Stimulated activated CD4-positive, alpha-beta T cell treated with anti-CD3 and anti-CD28 coated beads, Interleukin-15, amount 100 ng/mL, for 1 hour (primary cell): ENCODE data around the gene ARSG.
"Not testable (repeated sequence)": the region's sequence is repeated elsewhere in the genome, so short reads cannot be mapped to it uniquely, and the experiment has no call there.

Source experiments
- DNase-seq, 2 donors: peaks; one replicate each; pipeline ENCODE4 v3.0.0-alpha.2; 2020; ENCODE audit warnings: low read depth in 1 of 2, low spot score in 1 of 2

ARSG gene

DNA sequence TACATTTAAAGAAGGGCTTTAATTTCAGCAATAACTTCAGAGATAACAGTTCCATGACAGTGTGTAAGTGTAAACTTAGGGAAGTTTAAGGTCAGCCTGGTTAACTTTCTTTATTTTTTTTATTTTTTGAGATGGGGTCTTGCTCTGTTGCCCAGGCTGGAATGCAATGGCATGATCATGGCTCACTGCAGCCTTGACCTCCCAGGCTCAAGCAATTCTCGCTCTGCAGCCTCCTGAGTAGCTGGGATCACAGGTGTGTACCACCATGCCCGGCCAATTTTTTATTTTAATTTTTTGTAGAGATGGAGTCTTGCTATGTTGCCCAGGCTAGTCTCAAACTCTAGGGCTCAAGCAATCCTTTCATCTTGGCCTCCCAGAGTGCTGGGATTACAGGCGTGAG is 15.0 kb upstream of the ARSG start:
- not testable (repeated sequence) for DNase-seq

DNA sequence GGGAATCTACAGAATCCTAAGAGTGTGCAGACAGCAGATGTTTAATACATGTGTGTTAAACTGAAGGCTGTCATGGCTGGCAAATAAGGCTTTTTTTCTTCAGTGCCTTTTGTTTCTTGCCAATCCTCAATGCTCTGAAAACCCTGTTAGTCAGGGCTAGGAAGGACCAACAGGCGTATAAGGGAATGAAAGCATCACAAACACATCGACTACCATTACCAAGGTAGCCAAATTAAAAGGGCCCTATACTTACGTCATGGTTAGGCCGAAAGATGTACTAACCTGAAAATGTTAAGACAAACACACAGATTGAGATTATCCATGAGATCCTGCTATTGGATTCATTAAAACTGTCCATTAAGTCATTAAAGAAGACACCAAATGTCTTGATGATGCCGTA is 13.5 kb upstream of the ARSG start:
- no peak for DNase-seq

DNA sequence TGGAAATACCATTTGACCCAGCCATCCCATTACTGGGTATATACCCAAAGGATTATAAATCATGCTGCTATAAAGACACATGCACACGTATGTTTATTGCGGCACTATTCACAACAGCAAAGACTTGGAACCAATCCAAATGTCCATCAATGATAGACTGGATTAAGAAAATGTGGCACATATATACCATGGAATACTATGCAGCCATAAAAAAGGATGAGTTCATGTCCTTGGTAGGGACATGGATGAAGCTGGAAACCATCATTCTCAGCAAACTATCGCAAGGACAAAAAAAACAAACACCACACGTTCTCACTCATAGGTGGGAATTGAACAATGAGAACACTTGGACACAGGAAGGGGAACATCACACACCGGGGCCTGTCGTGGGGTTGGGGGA is 9.3 kb upstream of the ARSG start:
- DNase-seq, result not testable (repeated sequence)

DNA sequence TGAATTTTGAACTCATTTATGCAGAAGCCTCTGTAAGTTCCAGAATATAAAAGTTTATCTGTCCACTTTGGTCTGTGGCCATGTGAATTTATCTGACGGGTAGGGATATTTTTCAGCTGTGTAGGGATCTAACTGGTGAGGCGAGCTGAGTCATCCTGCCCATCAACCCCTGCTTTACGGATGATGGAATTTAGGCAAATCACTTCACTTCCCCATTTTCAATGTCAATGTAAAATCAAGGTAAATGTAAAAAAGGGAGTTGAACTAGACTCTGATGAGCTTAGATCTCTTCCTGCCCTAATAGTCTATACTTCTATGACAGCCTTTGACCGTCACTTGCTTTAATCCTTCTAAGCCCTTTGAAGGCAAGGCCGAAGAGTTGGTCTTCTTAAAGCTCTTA is 2.9 kb upstream of the ARSG start:
- no peak for DNase-seq

DNA sequence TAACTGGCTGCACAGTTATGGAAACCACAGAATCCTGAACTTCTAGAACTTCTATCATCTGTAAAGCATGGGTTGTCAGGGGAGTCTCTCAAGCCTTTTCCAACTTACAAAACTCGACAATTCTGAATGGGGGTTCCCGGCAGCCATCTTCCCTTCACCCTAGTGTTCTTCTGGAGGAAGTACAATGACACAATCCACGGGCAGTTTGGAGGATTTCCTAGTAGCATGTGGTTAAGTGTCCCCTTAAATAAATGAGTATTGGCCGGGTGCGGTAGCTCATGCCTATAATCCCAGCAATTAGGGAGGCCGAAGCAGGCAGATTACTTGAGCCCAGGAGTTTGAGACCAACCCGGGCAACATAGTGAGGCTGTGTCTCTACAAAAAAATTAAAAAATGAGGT is 2.5 kb upstream of the ARSG start:
- DNase-seq, result no peak

DNA sequence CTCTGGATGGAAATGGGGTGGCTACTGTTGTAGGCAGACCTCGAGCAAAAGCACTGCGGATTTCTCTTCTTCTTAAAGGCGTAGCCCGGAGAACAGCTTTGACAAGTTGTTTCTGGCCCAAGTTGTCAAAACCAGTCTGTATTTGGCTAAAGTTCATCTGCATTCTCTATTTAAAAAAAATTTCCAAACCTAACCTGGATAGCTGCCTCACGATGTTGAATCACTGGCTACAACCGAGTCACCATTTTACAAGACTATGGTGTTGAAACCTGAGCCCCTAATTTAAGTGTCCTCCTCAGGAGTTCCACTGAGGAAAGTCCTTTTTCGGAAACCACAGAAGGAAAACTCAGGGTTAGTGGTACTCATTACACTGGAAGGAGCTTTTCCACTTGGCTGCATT is 1.8 kb upstream of the ARSG start:
- no peak for DNase-seq

DNA sequence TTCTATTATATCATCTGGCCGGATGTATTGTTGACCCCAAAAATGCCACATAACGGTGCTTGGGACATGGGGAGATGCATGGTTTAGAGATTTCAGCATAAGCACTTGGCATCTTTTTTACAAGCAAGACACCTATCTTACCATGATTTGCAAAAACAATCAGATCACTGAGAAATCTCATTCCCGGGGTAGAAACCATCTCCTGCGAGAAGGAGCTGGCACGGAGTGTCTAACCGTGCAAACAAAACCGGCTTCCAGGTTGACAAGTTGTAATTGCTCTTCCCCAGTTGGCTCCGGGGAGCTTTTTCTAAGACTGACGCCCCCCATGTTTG is 1.4 kb upstream of the ARSG start:
- no peak for DNase-seq

DNA sequence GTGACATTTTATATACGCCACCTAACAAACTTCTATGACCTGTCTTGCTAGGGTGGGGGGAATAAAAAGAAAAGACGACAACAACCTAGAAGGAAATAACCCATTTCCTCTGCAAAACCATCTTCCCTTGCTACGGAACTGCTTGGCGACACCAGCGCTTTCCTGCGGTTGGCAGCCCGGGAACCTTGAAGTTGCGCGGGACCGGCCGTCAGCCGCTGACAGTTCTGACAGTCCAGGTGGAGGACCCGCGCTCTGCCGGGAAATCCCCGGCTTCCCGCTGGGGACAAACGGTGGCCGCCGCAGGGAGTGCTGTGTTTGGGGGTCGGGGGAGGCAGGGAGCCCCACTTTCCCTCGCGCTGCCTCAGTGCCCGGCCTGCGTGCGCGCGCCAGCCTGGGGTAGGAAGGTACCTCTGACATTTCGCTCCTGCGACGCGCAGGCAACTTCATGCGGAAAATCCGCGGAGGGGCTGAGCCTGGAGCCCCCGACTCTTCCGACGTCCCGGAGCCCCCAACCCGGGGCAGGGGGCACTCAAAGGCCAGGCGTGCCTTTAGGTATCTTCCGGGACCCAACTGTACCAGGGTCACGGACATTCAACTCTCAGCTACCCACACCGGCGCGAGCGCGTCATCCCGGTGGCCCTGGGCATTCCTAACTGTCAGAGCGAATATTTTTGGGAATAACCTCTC is 884 bp upstream of the ARSG start:
- peak; percentile 33 to 35 for DNase-seq

DNA sequence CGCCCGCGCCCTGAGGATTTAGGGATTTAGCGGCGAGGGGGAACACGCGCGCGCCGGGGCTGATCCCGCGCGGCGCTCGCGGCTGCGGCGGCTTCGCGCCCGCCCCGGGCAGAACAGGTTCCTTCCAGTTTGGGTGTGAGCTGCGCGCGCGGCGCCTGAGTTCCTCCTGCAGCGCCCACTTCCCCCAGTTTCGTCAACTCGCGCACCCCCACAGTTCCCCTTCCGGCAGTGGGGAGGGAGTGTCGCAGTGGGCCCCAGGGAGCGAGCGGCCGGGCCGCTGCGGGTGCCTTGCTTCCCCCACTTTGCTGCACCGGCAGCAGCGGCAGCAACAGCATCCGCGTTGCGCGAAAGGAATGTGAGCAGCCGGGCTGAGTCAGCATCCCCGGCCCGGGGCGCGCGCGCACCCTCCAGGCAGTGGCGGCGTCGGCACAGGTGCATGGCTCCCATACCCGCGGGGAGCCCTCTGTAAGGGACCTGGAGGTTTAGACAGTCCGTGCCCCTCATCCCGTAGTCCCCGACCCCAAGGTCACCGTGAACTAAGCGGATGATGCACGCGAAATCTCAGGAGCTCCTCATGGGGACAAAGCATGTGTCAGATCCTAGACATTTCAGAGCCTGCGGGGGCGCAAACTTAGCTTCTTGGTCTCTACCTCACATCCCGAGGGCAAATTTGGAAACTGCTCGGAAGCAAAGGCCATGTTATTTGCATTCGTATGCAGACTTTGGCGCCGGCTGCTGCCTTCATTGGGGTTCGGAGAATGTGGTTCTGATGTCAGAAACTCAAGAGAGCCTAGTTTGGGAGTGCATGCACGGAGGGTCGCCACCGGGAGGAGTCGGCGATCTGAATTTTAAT is 767 bp downstream of the ARSG start:
- DNase-seq, result peak; percentile 79 to 86

DNA sequence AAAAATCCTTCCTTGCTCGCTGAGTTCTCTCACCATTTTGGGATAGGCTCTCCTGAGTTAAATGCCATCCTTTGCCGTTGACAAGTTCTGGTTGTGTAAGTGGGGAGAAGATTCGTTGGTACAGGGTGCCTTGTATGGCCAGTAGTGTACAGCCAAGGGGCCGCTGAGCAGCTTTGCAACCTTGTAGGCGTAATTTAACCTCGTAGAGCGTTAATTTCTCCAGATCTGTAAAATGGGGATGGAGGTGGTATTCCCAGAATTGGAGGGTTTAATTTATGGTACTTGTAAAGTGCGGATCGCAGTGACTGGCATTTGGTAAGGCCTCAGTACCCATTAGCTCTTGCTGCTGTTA is 1.4 kb downstream of the ARSG start:
- no peak for DNase-seq

DNA sequence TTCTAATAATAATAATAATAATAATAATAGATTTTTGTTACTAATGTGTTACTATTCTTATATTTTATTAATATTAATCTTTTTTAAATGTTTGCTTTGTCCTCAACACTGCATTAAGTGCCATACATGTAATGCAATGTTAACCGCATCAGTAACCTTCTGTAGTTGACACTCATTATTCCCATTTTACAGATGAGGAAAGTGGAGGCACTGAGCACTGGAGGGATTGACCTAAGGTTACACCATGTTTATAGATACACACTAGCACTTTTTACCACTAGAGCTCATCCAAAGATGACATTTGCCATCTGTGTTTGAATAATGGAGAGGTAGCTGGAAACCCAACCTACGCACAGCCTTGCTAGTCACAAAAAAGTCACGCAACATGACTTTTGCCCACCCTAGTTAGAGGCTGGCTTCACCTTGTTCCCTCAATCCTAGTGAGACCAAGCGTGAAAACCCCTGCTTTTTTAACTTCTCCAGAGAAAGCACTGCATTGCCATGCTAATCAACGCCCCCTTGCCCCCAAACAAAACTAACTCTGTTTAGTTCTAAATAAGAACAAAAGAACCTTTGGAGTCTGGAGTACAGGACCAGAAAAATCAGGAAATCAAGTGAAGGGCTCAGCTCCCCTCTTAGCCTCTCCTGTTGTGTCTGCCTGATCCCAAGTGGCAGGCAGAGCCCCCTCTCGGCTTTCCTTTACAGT is 2.3 kb downstream of the ARSG start:
- DNase-seq, result no peak

DNA sequence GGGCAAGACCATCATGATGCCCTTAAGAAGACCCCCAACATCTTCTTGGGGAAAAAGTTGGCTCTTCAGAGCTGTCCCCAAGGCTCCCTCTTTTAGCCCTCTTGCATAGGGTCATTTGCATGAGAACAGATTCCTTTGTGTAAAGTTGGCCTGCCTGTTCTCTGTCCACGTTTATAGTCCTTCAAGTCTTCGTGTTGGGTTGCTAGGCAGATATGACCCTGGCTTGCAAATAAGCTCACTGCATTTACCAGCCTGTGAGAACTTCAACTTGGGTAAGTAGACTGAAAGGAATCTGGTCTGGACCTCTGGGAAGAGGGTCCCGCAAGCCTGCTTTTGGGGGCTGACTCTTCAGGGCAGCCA is 2.9 kb downstream of the ARSG start:
- no peak for DNase-seq

DNA sequence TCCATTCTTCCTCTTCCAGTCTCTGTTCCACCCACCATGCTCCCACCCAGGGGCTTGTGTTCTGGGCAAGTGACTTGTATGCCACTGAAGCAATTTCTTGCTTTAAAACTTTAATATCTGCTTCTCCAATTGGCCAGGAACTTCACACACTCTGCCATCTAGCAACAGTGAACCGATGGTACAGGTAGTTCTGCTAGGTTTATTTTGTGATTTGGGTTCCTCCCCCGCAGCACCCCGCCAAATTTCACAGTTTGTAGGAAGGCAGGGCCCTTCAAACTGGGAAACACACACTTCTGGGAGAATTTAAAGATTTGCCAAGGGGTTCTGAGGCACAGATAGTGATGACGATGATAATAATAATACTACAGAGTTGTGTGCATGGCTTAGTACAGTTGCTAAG is 3.3 kb downstream of the ARSG start:
- DNase-seq, result no peak

DNA sequence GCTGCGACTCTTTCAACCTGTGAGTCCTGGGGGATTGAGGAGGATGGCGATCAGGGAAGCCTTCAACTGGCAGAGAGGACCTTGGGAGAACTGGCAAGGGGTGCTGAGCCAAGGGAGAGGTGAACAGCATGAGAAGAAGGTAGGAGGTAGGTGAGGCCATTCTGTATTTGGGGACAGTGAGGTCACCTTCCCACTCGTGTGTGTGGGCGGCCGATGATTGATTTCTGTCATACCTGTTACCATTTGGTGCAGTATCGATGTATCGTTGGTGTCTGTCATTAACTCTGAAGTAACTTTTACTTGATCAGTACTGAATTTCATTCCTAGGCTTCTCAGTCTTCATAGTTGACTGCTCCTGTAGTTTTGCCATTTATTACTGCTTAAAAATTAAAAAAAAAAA is 3.8 kb downstream of the ARSG start:
- DNase-seq, result peak in 1 of 2 donors; percentile 22

DNA sequence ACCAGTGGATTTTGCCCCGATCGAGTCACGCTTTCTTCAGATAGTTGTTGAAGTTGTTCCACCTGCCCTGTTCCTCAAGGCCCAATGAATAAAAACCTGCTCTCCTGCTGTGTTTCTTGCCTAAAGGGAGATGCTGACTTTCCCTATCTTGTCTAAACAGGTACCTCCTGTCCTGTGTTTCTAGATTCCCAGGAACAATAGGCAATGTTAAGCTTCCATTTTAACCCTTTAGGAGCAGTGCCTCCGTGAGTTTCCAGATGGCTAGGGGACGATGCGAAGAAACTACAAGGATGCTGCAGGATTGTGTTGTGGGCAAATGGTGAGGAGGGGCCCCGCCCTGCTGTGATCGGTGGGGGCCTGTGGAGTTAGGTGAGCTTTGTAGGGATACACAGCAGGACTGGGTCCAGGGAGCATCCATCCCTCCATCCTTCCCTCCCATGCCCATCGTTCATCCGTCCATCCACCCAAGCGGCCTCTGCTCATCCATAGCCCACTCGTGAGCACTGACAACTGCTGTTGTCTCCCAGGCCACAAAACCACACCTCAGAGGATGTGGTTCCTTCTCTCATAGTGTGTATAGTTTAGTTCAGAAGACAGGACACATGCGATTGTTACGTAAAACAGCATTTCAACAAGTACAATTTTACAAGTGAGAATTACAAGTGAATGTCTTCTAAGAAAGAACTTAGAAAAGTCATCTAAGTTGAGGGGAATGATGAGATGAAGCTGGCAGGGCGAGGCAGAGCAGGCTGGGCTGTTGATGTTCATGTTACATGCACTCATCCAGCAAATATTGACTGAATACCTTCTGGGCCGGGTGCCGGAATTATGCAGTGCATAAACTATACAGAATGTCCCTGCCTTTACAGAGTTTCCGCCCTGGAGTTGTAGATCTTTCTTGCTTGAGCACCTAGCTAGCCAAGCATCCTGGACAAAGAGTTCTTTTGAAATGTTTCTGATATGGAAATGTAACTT is 5.2 kb downstream of the ARSG start:
- no peak for DNase-seq

DNA sequence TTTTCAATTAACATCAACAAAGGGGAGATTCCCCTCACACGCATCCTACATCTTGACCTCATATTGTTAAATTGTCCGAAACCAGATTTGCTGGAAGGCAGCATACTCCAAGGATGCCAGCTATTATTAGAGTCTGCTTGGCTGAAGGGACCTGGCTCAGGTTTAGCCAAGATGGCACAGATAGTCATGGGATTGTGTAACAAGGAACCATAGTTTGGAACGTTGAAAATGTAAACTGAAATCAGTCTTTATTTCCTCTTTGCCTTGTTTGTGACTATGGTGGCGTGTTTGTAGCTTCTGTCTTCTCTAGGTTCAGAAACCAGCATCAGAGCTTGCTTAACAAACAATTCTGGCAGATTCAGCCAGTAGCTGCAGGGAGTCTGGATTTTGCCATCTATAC is 5.9 kb downstream of the ARSG start:
- no peak for DNase-seq

DNA sequence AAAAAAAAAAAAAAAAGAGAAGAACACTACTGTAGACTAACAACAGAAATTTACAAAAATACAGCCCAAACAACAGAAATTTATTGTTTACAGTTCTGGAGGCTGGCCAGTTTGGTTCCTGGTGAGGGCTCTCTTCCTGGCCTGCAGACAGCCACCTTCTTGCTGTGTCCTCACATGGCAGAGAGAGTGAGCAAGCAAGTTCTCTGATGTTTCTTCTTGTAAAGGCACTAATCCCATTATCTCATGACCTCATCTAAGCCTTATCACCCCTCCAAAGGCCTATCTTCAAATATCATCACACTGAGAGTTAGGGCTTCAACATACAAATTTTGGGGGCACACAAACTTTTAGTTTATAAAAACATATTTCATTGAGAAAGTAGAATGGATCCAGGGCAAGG is 7.3 kb downstream of the ARSG start:
- DNase-seq, result no peak

DNA sequence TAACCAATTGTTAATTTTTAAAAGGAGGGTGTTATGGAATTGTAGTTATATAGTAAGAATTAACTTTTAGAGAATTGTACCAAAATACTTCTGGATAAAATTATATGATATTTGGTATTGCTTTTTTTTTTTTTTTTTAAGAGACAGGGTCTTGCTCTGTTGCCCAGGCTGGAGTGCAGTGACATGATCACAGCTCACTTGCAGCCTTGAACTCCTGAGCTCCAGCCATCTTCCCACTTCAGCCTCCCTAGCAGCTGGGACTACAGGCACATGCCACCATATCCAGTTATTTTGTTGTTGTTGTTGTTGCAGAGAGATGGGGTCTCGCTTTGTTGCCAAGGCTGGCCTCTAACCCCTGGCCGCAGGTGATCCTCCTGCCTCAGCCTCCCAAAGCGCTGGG is 8.5 kb downstream of the ARSG start:
- DNase-seq, result no peak

DNA sequence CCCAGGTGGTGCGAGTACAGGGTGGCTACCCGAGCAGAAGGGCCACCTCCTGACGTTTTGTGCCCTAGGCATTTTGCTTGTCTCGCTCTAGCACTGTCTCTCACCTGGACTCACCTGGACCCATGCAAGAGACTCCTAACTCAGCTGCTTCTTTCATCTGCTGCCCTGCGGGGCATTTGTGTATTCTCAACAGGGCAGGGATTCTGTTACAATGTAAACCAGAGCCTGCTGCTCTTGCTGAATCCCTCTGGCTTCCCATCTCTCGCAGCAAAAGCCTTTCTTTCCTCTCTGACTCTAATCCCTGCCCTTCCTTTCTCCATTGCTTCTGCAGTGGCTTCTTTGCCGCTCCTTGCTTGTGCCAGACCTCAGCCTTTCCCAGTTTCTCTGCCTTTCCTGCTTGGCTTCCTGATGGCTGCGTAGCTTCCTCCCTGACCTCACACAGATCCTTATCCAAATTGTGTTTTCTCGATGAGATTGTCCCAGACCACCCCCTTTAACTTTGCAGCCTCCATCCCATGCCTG is 10.2 kb downstream of the ARSG start:
- DNase-seq, result no peak

DNA sequence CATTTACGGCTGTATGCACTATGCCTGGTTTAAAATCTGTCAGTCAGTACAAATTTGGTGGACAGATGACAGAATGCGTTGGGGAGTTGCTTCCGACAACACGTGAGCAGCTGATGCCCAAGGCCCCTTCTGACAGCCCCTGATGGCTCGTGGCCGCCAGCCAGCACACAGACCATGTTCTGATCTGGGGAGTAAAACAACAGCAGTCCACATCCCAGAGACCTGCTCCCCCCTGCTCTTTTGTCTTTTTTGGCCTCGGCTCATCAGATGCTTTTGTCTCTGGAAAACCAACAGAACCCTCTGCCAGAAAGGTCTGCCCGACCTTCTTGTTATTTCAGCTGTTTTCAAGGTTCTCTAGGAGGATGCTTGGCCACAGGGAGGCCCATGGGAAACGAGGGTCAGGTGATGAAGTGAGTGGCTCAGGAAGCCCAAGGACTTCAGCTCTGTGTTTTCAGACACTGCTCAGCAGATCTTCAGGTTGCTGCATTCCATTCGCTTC is 10.8 kb downstream of the ARSG start:
- no peak for DNase-seq

DNA sequence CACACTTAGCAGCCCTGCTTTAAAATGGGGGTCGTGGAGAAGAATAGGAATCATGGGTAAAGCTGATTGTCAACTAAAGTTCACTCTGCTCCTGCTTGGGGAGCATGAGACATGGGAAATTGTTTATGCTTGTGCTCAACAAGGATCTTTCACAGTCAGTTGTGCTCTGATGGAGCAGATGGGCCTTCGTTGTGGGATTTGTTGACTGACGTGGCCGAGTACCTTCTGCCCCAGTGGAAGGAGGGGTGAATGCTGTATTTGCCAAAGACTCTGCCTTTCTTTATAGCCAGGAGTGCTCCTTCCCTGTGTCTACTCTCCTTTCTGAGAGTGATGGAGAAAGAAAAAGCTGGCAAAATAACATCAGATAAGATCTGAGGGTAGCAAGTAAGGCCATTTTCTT is 11.4 kb downstream of the ARSG start:
- no peak for DNase-seq
